HEK293 (cell line): ENCODE data around the gene NPHP4.

ENCODE experiments used
- CTCF ChIA-PET: fragments of 350-600 bp; formaldehyde crosslinking; extraction: SDS; loops from one replicate; lab custom pipeline; 2021; ENCODE audit warnings: antibody characterized with exemption; lab: Yijun Ruan, JAX
- POLR2A ChIA-PET: fragments of 300-600 bp; formaldehyde crosslinking; extraction: SDS; loops from one replicate; lab custom pipeline; 2020; ENCODE audit warnings: antibody characterized with exemption, inconsistent platforms; lab: Yijun Ruan, JAX
- H3K27ac ChIP-seq: fragments of 200-500 bp; sonication (Bioruptor generic); 2 replicates; pipeline ENCODE4 v1.5.1; 2014; ENCODE audit warnings: low read depth, low read length, control low read depth, inconsistent platforms; ENCODE audit errors: extremely low read depth
- H3K36me3 ChIP-seq, 2 experiments: fragments of 200-500 bp in 1 of 2; sonication (Bioruptor generic) in 1 of 2; 1 replicate in 1 of 2; 2 replicates in 1 of 2; pipeline ENCODE4 v1.5.1; 2014 to 2017; ENCODE audit warnings: inconsistent platforms in 2 of 2, low read length in 2 of 2; ENCODE audit not compliant: control insufficient read depth in 2 of 2, insufficient read depth in 1 of 2
- H3K4me1 ChIP-seq: fragments of 200-500 bp; sonication (Bioruptor generic); 2 replicates; pipeline ENCODE4 v1.5.1; 2014; ENCODE audit warnings: mild to moderate bottlenecking, low read length, inconsistent platforms; ENCODE audit not compliant: control insufficient read depth, insufficient read depth
- H3K4me3 ChIP-seq: 2 replicates; pipeline ENCODE4 v1.5.1; 2011; ENCODE audit warnings: low read depth, mild to moderate bottlenecking, control low read depth, low read length, moderate library complexity
- H3K9me3 ChIP-seq: fragments of 200-500 bp; sonication (Bioruptor generic); 2 replicates; pipeline ENCODE4 v1.5.1; 2014; ENCODE audit warnings: low read depth, low read length, inconsistent platforms; ENCODE audit not compliant: control insufficient read depth, insufficient read depth
- KLF9 ChIP-seq: fragments of 450-650 bp; formaldehyde crosslinking; IDR thresholded peaks from 2 replicates; pipeline ENCODE4 v1.5.1; 2016; ENCODE audit warnings: missing biosample characterization, missing genetic modification characterization, low read depth
- SP3 ChIP-seq: fragments of 450-650 bp; formaldehyde crosslinking; IDR thresholded peaks from 2 replicates; pipeline ENCODE4 v1.5.1; 2016; ENCODE audit warnings: missing biosample characterization, missing genetic modification characterization
- ZNF132 ChIP-seq: fragments of 450-650 bp; formaldehyde crosslinking; IDR thresholded peaks from 2 replicates; pipeline ENCODE4 v1.5.1; 2017; ENCODE audit warnings: missing biosample characterization, missing genetic modification characterization, borderline replicate concordance
- ZNF223 ChIP-seq: fragments of 450-650 bp; formaldehyde crosslinking; IDR thresholded peaks from 2 replicates; pipeline ENCODE4 v1.5.1; 2016; ENCODE audit warnings: missing biosample characterization, missing genetic modification characterization
- ZNF302 ChIP-seq: fragments of 450-650 bp; formaldehyde crosslinking; IDR thresholded peaks from 2 replicates; pipeline ENCODE4 v1.5.1; 2016; ENCODE audit warnings: missing biosample characterization, missing genetic modification characterization, low read depth
- ZNF404 ChIP-seq: fragments of 450-650 bp; formaldehyde crosslinking; IDR thresholded peaks from 2 replicates; pipeline ENCODE4 v1.5.1; 2017; ENCODE audit warnings: missing biosample characterization, missing genetic modification characterization
- ZNF433 ChIP-seq: fragments of 450-650 bp; formaldehyde crosslinking; IDR thresholded peaks from 2 replicates; pipeline ENCODE4 v1.5.1; 2016; ENCODE audit warnings: missing biosample characterization, missing genetic modification characterization, low read depth
- ZNF561 ChIP-seq: fragments of 450-650 bp; IDR thresholded peaks from 2 replicates; pipeline ENCODE4 v1.5.1; 2018; ENCODE audit warnings: missing biosample characterization, missing genetic modification characterization, borderline replicate concordance
- ZNF660 ChIP-seq: fragments of 450-650 bp; IDR thresholded peaks from 2 replicates; pipeline ENCODE4 v1.5.1; 2018; ENCODE audit warnings: missing biosample characterization, mild to moderate bottlenecking, missing genetic modification characterization
- ZNF670 ChIP-seq: fragments of 450-650 bp; formaldehyde crosslinking; IDR thresholded peaks from 2 replicates; pipeline ENCODE4 v1.5.1; 2016; ENCODE audit warnings: missing biosample characterization, missing genetic modification characterization, low read depth
- ZNF776 ChIP-seq: fragments of 450-650 bp; formaldehyde crosslinking; IDR thresholded peaks from 2 replicates; pipeline ENCODE4 v1.5.0; 2017; ENCODE audit warnings: missing biosample characterization, missing genetic modification characterization, borderline replicate concordance
- ZNF785 ChIP-seq: fragments of 450-650 bp; formaldehyde crosslinking; IDR thresholded peaks from 2 replicates; pipeline ENCODE4 v1.5.1; 2016; ENCODE audit warnings: missing biosample characterization, missing genetic modification characterization
- TF ChIP-seq, protein P1 (sequence below): fragments of 450-650 bp; formaldehyde crosslinking; IDR thresholded peaks from 2 replicates; pipeline ENCODE4 v1.5.0; 2017; ENCODE audit warnings: missing biosample characterization, missing genetic modification characterization, borderline replicate concordance
- TF ChIP-seq, protein P2 (sequence below): fragments of 450-650 bp; formaldehyde crosslinking; IDR thresholded peaks from 2 replicates; pipeline ENCODE4 v1.5.1; 2016; ENCODE audit warnings: missing biosample characterization, missing genetic modification characterization, low read depth
- TF ChIP-seq, protein P3 (sequence below): fragments of 450-650 bp; formaldehyde crosslinking; IDR thresholded peaks from 2 replicates; pipeline ENCODE4 v1.5.1; 2017; ENCODE audit warnings: missing biosample characterization, missing genetic modification characterization
- TF ChIP-seq, protein P4 (sequence below): fragments of 450-650 bp; formaldehyde crosslinking; IDR thresholded peaks from 2 replicates; pipeline ENCODE4 v1.5.1; 2016; ENCODE audit warnings: missing biosample characterization, missing genetic modification characterization
- TF ChIP-seq, protein P5 (sequence below): fragments of 450-650 bp; formaldehyde crosslinking; IDR thresholded peaks from 2 replicates; pipeline ENCODE4 v1.5.1; 2016; ENCODE audit warnings: missing biosample characterization, missing genetic modification characterization

The NPHP4 gene

DNA sequence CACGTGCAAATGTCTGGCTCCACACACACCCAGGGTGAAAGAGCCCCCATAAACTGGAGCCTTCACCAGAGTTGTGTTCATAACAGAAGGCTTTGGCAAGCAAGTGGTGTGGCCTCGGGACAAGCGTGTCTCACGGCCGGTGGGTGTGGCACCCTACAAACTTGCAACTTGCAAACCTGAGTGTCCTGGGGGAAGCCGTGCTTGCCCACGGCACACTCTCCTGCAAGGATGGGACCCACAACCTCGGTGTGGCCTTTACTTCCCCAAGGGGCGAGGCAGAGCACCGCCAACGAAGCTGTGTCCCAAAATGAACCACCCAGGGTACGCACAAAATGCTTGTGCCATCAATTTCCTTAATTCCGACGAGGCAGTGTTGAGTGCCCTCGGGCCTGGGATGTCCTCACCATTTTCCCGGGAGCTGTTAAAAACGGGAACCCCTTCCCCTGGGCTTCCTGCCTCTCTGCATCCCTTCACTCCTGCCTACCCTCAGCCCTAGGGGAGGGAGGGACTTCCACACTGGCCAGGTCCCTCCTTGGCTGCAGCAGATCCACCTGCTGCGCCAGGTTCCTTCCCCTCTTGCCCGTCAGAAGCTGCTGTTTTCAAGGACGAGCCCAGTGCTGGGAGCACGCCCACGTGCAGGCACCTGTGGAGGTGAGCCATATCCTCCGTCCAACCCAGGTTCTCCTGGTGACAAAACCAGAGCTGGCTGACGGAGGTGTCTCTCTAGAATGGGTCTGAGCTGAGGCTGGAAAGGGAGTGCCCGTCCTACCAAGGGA, 111.4 kb downstream of the NPHP4 start:
- H3K4me3 ChIP-seq = no peak overlapping the region
- ChIA-PET CTCF (no interaction called here), POLR2A (no interaction called here)
- TF ChIP-seq ZNF561 (tag by site-specific recombination) = no peak
- no peak overlapping the region for H3K27ac ChIP-seq
- peaks cover 0 to 63% of the 10 kb centered on the region in 2 experiments; a peak in 1 of 3 replicates for H3K36me3 ChIP-seq
- H3K9me3 ChIP-seq = no peaks in the 10 kb centered on the region
- no peaks in the 10 kb centered on the region for H3K4me1 ChIP-seq

DNA sequence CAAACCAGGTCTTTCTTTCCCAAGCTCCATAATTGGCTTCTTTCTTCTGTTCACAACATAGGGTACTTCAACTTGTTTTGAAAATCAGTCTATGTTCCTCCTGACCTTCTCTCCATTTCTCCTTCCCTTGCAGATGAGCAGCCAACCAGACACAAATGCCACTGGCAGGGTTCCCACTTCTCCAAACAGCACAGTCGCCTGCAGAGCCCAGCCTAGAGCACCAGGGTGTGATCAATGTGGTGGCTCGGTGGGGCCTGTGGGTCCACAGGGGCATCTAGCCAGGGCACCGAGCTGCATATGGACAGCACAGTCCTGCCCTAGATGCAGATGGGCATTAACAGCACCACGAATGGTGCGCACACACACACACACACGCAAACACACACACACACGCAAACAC, 112.8 kb downstream of the NPHP4 start:
- CTCF ChIA-PET = interaction anchor here (0.7 kb wide), 1 partner anchor 323 kb away, joined by 5 read pairs; no protein-coding TSS in a partner anchor
- H3K27ac ChIP-seq = no peak overlapping the region
- no peaks in the 10 kb centered on the region for H3K9me3 ChIP-seq
- no peak overlapping the region for H3K4me3 ChIP-seq
- no peak for TF ChIP-seq ZNF433 (tag by site-specific recombination)
- TF ChIP-seq, all 188 proteins: peak for 0
- POLR2A ChIA-PET = no interaction called here
- H3K36me3 ChIP-seq = peaks cover 0 to 74% of the 10 kb centered on the region in 2 experiments; a peak in 1 of 3 replicates
- no peaks in the 10 kb centered on the region for H3K4me1 ChIP-seq

DNA sequence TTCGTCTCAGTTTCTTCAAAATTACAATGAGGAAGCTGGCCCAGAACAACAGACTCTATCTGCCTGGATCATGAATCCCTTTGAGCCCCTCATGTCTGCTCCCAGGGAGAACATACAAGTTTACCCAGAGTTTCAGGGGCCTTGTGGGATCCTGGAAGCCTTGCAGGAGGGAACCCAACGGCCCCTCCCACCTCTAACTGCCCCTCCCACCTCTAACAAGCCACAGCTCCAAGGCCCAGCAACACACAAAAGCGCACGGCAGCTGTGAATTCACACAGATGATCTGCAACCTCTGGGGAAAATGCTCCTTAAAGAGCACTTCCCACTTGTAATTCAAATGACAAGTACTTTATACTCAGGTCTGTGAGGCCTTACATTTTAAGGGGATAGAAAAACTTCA, 113.3 kb downstream of the NPHP4 start:
- TF ChIP-seq ZNF776 (tag by site-specific recombination) = no peak
- TF ChIP-seq, protein P1, sequence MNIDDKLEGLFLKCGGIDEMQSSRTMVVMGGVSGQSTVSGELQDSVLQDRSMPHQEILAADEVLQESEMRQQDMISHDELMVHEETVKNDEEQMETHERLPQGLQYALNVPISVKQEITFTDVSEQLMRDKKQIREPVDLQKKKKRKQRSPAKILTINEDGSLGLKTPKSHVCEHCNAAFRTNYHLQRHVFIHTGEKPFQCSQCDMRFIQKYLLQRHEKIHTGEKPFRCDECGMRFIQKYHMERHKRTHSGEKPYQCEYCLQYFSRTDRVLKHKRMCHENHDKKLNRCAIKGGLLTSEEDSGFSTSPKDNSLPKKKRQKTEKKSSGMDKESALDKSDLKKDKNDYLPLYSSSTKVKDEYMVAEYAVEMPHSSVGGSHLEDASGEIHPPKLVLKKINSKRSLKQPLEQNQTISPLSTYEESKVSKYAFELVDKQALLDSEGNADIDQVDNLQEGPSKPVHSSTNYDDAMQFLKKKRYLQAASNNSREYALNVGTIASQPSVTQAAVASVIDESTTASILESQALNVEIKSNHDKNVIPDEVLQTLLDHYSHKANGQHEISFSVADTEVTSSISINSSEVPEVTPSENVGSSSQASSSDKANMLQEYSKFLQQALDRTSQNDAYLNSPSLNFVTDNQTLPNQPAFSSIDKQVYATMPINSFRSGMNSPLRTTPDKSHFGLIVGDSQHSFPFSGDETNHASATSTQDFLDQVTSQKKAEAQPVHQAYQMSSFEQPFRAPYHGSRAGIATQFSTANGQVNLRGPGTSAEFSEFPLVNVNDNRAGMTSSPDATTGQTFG = no peak
- TF ChIP-seq ZNF404 (tag by site-specific recombination) = no peak
- TF ChIP-seq SP3 (tag by site-specific recombination) = no peak
- TF ChIP-seq, protein P2, sequence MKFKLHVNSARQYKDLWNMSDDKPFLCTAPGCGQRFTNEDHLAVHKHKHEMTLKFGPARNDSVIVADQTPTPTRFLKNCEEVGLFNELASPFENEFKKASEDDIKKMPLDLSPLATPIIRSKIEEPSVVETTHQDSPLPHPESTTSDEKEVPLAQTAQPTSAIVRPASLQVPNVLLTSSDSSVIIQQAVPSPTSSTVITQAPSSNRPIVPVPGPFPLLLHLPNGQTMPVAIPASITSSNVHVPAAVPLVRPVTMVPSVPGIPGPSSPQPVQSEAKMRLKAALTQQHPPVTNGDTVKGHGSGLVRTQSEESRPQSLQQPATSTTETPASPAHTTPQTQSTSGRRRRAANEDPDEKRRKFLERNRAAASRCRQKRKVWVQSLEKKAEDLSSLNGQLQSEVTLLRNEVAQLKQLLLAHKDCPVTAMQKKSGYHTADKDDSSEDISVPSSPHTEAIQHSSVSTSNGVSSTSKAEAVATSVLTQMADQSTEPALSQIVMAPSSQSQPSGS = no peak
- no peak for TF ChIP-seq ZNF670 (tag by site-specific recombination)
- TF ChIP-seq, protein P3, sequence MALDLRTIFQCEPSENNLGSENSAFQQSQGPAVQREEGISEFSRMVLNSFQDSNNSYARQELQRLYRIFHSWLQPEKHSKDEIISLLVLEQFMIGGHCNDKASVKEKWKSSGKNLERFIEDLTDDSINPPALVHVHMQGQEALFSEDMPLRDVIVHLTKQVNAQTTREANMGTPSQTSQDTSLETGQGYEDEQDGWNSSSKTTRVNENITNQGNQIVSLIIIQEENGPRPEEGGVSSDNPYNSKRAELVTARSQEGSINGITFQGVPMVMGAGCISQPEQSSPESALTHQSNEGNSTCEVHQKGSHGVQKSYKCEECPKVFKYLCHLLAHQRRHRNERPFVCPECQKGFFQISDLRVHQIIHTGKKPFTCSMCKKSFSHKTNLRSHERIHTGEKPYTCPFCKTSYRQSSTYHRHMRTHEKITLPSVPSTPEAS (tag by site-specific recombination) = no peak
- TF ChIP-seq ZNF785 (tag by site-specific recombination) = no peak
- TF ChIP-seq ZNF223 (tag by site-specific recombination) = no peak
- TF ChIP-seq ZNF302 (tag by site-specific recombination) = no peak
- no peak for TF ChIP-seq ZNF660 (tag by site-specific recombination)
- no peak for TF ChIP-seq ZNF132 (tag by site-specific recombination)
- TF ChIP-seq, protein P4, sequence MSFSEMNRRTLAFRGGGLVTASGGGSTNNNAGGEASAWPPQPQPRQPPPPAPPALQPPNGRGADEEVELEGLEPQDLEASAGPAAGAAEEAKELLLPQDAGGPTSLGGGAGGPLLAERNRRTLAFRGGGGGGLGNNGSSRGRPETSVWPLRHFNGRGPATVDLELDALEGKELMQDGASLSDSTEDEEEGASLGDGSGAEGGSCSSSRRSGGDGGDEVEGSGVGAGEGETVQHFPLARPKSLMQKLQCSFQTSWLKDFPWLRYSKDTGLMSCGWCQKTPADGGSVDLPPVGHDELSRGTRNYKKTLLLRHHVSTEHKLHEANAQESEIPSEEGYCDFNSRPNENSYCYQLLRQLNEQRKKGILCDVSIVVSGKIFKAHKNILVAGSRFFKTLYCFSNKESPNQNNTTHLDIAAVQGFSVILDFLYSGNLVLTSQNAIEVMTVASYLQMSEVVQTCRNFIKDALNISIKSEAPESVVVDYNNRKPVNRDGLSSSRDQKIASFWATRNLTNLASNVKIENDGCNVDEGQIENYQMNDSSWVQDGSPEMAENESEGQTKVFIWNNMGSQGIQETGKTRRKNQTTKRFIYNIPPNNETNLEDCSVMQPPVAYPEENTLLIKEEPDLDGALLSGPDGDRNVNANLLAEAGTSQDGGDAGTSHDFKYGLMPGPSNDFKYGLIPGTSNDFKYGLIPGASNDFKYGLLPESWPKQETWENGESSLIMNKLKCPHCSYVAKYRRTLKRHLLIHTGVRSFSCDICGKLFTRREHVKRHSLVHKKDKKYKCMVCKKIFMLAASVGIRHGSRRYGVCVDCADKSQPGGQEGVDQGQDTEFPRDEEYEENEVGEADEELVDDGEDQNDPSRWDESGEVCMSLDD (tag by site-specific recombination) = no peak
- TF ChIP-seq KLF9 = no peak
- TF ChIP-seq, protein P5, sequence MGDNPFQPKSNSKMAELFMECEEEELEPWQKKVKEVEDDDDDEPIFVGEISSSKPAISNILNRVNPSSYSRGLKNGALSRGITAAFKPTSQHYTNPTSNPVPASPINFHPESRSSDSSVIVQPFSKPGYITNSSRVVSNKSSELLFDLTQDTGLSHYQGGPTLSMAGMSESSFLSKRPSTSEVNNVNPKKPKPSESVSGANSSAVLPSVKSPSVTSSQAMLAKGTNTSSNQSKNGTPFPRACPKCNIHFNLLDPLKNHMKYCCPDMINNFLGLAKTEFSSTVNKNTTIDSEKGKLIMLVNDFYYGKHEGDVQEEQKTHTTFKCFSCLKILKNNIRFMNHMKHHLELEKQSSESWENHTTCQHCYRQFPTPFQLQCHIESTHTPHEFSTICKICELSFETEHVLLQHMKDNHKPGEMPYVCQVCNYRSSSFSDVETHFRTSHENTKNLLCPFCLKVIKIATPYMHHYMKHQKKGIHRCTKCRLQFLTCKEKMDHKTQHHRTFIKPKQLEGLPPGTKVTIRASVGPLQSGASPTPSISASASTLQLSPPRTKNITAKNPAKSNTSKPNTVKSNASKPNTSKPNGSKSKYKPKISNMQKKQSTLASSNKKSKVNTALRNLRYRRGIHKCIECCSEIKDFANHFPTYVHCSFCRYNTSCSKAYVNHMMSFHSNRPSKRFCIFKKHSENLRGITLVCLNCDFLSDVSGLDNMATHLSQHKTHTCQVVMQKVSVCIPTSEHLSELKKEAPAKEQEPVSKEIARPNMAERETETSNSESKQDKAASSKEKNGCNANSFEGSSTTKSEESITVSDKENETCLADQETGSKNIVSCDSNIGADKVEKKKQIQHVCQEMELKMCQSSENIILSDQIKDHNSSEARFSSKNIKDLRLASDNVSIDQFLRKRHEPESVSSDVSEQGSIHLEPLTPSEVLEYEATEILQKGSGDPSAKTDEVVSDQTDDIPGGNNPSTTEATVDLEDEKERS (tag by site-specific recombination) = no peak
- Histone ChIP-seq H3K36me3 (peaks cover 0 to 78% of the 10 kb centered on the region in 2 experiments; a peak in 2 of 3 replicates), H3K4me1 (no peaks in the 10 kb centered on the region), H3K27ac (no peak overlapping the region), H3K4me3 (no peak overlapping the region), H3K9me3 (no peaks in the 10 kb centered on the region)
- ChIA-PET POLR2A (no interaction called here), CTCF (interaction anchor here (0.7 kb wide), 1 partner anchor 323 kb away, joined by 5 read pairs; no protein-coding TSS in a partner anchor)
